MM.1S (cell line): ENCODE measurements around the gene APEH.

Experiments used
- DNase-seq: peaks from one replicate; pipeline ENCODE4 v3.0.0-alpha.2; 2015
- H2AFZ ChIP-seq: fragments of 300-600 bp; sonication (generic); 2 replicates; pipeline ENCODE4 v1.6.0; 2016; ENCODE audit warnings: antibody characterized with exemption, low read length
- H3F3A ChIP-seq: fragments of 300-600 bp; sonication (generic); 2 replicates; pipeline ENCODE4 v1.6.1; 2016; ENCODE audit warnings: mild to moderate bottlenecking, antibody characterized with exemption, low read length, moderate library complexity, mixed read lengths; ENCODE audit not compliant: insufficient read depth
- H3K27ac ChIP-seq: fragments of 300-600 bp; sonication (generic); 2 replicates; pipeline ENCODE4 v1.5.1; 2016; ENCODE audit warnings: mild to moderate bottlenecking, low read length
- H3K27me3 ChIP-seq: fragments of 300-600 bp; sonication (generic); replicated peaks from 2 replicates; pipeline ENCODE4 v1.6.0; 2016; ENCODE audit warnings: low read length; ENCODE audit not compliant: insufficient read depth
- H3K36me3 ChIP-seq: fragments of 300-600 bp; sonication (generic); replicated peaks from 2 replicates; pipeline ENCODE4 v1.6.1; 2016; ENCODE audit warnings: mild to moderate bottlenecking, low read length, mixed read lengths; ENCODE audit not compliant: insufficient read depth
- H3K4me1 ChIP-seq: fragments of 300-600 bp; sonication (generic); 2 replicates; pipeline ENCODE4 v1.6.1; 2016; ENCODE audit warnings: low read length, mixed read lengths
- H3K4me2 ChIP-seq: fragments of 300-600 bp; sonication (generic); 2 replicates; pipeline ENCODE4 v1.6.0; 2016; ENCODE audit warnings: low read depth, low read length
- H3K4me3 ChIP-seq: fragments of 300-600 bp; sonication (generic); 2 replicates; pipeline ENCODE4 v1.5.1; 2016; ENCODE audit warnings: low read length, mixed read lengths
- H3K79me2 ChIP-seq: fragments of 300-600 bp; sonication (generic); 2 replicates; pipeline ENCODE4 v1.6.1; 2016; ENCODE audit warnings: mixed run types, low read length, mixed read lengths
- H3K9ac ChIP-seq: fragments of 300-600 bp; sonication (generic); 2 replicates; pipeline ENCODE4 v1.6.1; 2016; ENCODE audit warnings: low read length, mixed read lengths
- H3K9me2 ChIP-seq: fragments of 300-600 bp; sonication (generic); replicated peaks from 2 replicates; pipeline ENCODE4 v1.6.1; 2016; ENCODE audit warnings: mild to moderate bottlenecking, low read length, mixed read lengths; ENCODE audit not compliant: insufficient read depth
- H3K9me3 ChIP-seq: fragments of 300-600 bp; sonication (generic); replicated peaks from 2 replicates; pipeline ENCODE4 v1.6.1; 2016; ENCODE audit warnings: mild to moderate bottlenecking, low read length, mixed read lengths; ENCODE audit not compliant: insufficient read depth
- H4K20me1 ChIP-seq: fragments of 300-600 bp; sonication (generic); 2 replicates; pipeline ENCODE4 v1.6.1; 2016; ENCODE audit warnings: mild to moderate bottlenecking, low read length, moderate library complexity, mixed read lengths; ENCODE audit not compliant: insufficient read depth
- EZH2 ChIP-seq: fragments of 300-600 bp; sonication (generic); optimal IDR thresholded peaks from 2 replicates; pipeline ENCODE3; 2017; ENCODE audit warnings: low read depth, mild to moderate bottlenecking, antibody characterized with exemption, low read length, mixed read lengths
- EZH2phosphoT487 ChIP-seq: fragments of 300-600 bp; sonication (generic); IDR thresholded peaks from 2 replicates; pipeline ENCODE4 v1.6.1; 2018; ENCODE audit warnings: antibody characterized with exemption, low read length
- TF ChIP-seq, protein P1 (sequence below): fragments of 300-600 bp; sonication (generic); IDR thresholded peaks from 2 replicates; pipeline ENCODE4 v1.5.1; 2016; ENCODE audit warnings: antibody characterized with exemption, low read length, mixed read lengths

APEH gene

DNA sequence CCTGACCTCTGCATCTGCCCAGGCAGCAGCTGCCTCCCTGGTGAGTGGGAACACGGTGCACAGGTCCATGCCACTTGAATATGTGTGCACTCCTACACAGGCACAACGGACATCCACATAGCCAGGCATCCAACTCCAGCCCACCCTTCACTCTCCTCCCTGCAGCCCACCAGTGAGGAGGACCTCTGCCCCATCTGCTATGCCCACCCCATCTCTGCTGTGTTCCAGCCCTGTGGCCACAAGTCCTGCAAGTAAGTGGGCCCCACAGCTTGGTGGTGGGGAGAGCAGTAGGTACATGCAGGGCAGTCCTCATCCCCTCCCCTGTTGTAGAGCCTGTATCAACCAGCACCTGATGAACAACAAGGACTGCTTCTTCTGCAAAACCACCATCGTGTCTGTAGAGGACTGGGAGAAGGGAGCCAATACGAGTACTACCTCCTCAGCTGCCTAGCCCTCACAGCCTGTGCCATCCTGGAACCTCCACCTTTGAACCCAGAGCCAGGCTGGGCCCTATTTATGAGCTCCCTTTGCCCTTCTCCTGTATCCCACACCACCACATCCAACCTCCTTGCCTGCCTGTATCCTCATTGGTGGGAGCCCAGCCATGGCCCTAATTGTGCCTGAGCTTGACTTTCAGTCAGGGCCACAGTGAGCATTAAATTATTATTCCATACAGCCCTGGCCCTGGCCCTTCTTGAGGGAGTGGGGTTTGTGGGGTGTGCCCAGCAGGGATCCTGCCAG lies 46.9 kb downstream of the APEH start:
- H3K9ac ChIP-seq, result no peak overlapping the region
- H3K4me3 ChIP-seq, result no peak overlapping the region
- H3K4me1 ChIP-seq, result peaks cover 14% of the 10 kb centered on the region
- no peak for DNase-seq
- H3K4me2 ChIP-seq, result no peak overlapping the region
- peaks cover 29% of the 10 kb centered on the region for H3K79me2 ChIP-seq
- H3K27me3 ChIP-seq, result no peaks in the 10 kb centered on the region
- H3K27ac ChIP-seq, result no peak overlapping the region
- H3K9me3 ChIP-seq, result no peaks in the 10 kb centered on the region
- H3F3A ChIP-seq, result peaks cover 16% of the 10 kb centered on the region
- no peaks in the 10 kb centered on the region for H3K36me3 ChIP-seq
- H4K20me1 ChIP-seq, result no peaks in the 10 kb centered on the region
- no peaks in the 10 kb centered on the region for H3K9me2 ChIP-seq
- TF ChIP-seq, protein P1, sequence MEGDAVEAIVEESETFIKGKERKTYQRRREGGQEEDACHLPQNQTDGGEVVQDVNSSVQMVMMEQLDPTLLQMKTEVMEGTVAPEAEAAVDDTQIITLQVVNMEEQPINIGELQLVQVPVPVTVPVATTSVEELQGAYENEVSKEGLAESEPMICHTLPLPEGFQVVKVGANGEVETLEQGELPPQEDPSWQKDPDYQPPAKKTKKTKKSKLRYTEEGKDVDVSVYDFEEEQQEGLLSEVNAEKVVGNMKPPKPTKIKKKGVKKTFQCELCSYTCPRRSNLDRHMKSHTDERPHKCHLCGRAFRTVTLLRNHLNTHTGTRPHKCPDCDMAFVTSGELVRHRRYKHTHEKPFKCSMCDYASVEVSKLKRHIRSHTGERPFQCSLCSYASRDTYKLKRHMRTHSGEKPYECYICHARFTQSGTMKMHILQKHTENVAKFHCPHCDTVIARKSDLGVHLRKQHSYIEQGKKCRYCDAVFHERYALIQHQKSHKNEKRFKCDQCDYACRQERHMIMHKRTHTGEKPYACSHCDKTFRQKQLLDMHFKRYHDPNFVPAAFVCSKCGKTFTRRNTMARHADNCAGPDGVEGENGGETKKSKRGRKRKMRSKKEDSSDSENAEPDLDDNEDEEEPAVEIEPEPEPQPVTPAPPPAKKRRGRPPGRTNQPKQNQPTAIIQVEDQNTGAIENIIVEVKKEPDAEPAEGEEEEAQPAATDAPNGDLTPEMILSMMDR, result no peak
- TF ChIP-seq EZH2 (no peak), EZH2phosphoT487 (no peak)
- H2AFZ ChIP-seq, result no peak overlapping the region

GRCh38 chr3:49721596-49721895 lies 47.4 kb downstream of the APEH start:
- TF ChIP-seq, protein P1, result no peak
- H3K9ac ChIP-seq, result no peak overlapping the region

DNA sequence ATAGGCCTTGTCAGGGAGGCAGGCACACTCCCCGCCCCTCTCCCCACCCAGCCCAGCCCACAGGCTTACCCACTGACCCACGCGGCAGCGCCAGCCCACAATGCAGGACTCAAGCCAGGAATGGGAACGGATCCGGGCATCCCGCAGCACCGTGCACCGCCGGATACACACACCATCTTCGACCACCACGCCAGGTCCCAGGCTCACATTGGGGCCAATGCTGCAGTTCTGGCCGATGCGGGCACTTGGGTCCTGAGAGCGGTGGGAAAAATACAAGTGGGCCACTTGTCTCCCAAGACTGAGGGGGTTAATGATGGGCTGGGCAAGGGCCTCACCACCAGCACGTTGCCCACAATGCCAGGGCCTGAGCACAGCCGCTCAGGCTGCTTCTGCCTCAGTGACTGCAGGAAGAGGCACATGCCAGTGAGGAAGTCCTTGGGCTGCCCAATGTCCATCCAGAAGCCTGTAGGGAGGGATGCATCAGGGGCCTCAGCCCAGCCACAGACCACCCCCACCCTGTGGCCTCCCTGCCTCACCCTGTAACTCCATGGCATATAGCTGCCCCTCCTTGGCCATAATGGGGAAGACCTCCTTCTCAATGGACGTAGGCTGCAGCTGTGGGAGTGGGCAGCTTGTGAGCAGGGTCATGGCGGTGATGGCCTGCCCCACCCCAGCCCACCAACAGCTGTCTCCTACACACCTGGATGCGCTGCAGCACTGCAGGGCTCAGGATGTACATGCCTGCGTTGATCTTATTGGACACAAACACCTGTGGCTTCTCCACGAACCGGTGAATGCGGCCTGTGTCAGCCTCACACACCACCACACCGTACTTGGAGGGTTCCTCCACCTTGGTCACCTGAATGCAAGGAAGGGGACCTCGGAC lies 48.0 kb downstream of the APEH start:
- Histone ChIP-seq H3K9ac (peak overlapping the region; percentile 100; the same call in 1 of the 2 replicates), H2AFZ (no peak overlapping the region), H3K79me2 (peaks cover 29% of the 10 kb centered on the region), H3K4me2 (peak overlapping the region; percentile 79), H3K36me3 (no peaks in the 10 kb centered on the region), H3K27ac (no peak overlapping the region; the same call in 1 of the 2 replicates), H4K20me1 (no peaks in the 10 kb centered on the region), H3F3A (peaks cover 16% of the 10 kb centered on the region), H3K4me3 (peak overlapping the region; percentile 99), H3K4me1 (peaks cover 14% of the 10 kb centered on the region), H3K27me3 (no peaks in the 10 kb centered on the region), H3K9me3 (no peaks in the 10 kb centered on the region), H3K9me2 (no peaks in the 10 kb centered on the region)
- DNase-seq, result no peak
- TF ChIP-seq, protein P1, result no peak
- TF ChIP-seq EZH2phosphoT487 (no peak), EZH2 (no peak)

More at GRCh38 chr3:49721596-49721895, 47.4 kb downstream of the APEH start:
- no peak overlapping the region for H2AFZ ChIP-seq
- H4K20me1 ChIP-seq, result no peaks in the 10 kb centered on the region
- no peaks in the 10 kb centered on the region for H3K36me3 ChIP-seq
- H3K9me3 ChIP-seq, result no peaks in the 10 kb centered on the region
- H3K4me3 ChIP-seq, result no peak overlapping the region
- no peak overlapping the region for H3K4me2 ChIP-seq
- H3K4me1 ChIP-seq, result peaks cover 14% of the 10 kb centered on the region
- H3F3A ChIP-seq, result peaks cover 16% of the 10 kb centered on the region
- no peaks in the 10 kb centered on the region for H3K9me2 ChIP-seq
- H3K27ac ChIP-seq, result no peak overlapping the region
- DNase-seq, result no peak
- no peaks in the 10 kb centered on the region for H3K27me3 ChIP-seq
- peaks cover 29% of the 10 kb centered on the region for H3K79me2 ChIP-seq
